ENCODE data around the gene ARID3A.

DNA sequence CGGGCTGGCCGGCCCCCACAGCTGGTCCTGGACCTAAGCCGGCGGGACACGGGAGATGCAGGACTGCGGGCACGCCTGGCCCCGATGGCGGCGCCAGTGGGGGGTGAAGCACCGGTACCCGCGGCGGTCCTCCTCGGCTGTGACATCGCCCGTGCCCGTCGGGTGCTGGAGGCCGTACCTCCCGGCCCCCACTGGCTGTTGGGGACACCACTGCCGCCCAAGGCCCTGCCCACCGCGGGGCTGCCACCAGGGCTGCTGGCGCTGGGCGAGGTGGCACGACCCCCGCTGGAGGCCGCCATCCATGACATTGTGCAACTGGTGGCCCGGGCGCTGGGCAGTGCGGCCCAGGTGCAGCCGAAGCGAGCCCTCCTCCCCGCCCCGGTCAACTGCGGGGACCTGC lies 77.4 kb downstream of the ARID3A start:
- no peak for TF ChIP-seq YY1 (IDR thresholded peaks at IDR 0.05; ENCODE audit: insufficient read depth, insufficient read length)
- no peak for TF ChIP-seq SUZ12 (IDR thresholded peaks at IDR 0.05; ENCODE audit: extremely low read depth, insufficient read depth, insufficient read length)
- TF ChIP-seq ZNF274 (IDR thresholded peaks at IDR 0.05; ENCODE audit: low read depth, low read length): no peak
